Cardiac muscle cell (in vitro differentiated cells and primary cell): Measurements from ENCODE around the gene DOK5. TPM values are rescaled to one million over a fixed set of nuclear protein-coding genes. Genes with fewer than 3 reads are reported as not detected.

Source experiments
- DNase-seq, 2 donors: peaks; one replicate each; pipeline versions ENCODE4 v3.0.0 to v3.0.0-alpha.2; 2010 to 2017; ENCODE audit warnings: low read depth in 1 of 2, low spot score in 1 of 2
- H3K27ac ChIP-seq: fragments of 200-600 bp; sonication (generic); 2 replicates; pipeline ENCODE4 v1.5.1; 2016
- H3K27me3 ChIP-seq: fragments of 200-600 bp; sonication (generic); 2 replicates; pipeline ENCODE4 v1.6.0; 2016; ENCODE audit warnings: control low read depth
- H3K36me3 ChIP-seq: fragments of 200-600 bp; sonication (generic); 2 replicates; pipeline ENCODE4 v1.5.1; 2016; ENCODE audit warnings: control low read depth
- H3K4me1 ChIP-seq: fragments of 200-600 bp; sonication (generic); 2 replicates; pipeline ENCODE4 v1.8.1; 2017; ENCODE audit warnings: low read depth, mild to moderate bottlenecking, mixed run types
- H3K4me3 ChIP-seq: fragments of 200-600 bp; sonication (generic); 2 replicates; pipeline ENCODE4 v1.5.1; 2016; ENCODE audit warnings: mild to moderate bottlenecking
- H3K9me3 ChIP-seq: fragments of 200-600 bp; sonication (generic); 2 replicates; pipeline ENCODE4 v1.5.1; 2017; ENCODE audit warnings: low read depth, mild to moderate bottlenecking, control low read depth
- CTCF ChIP-seq: IDR thresholded peaks from 2 replicates; pipeline ENCODE4 v1.5.1; 2012; ENCODE audit warnings: low read depth, mild to moderate bottlenecking, low read length
- polyA plus RNA-seq: library from polyadenylated mRNA; unstranded; fragments of >200 nt; fragmentation: Nextera tagmentation; extraction: Ambion mirVana; gene quantifications from 2 replicates; pipeline ENCODE4 v1.2.1, GENCODE V29; 2016
- total RNA-seq: library from RNA; depleted of rRNA; stranded (reverse); fragments of >200 nt; gene quantifications from 2 replicates; pipeline ENCODE4 v1.2.3, GENCODE V29; 2016

Gene DOK5
- total and polyA plus RNA-seq, 2 experiments from 2014 or later, result 1.4 to 1.6 TPM

GRCh38 chr20:54654450-54654849, 179.1 kb downstream of the DOK5 start:
- Histone ChIP-seq H3K27me3 (no peaks in the 10 kb centered on the region), H3K27ac (no peak overlapping the region), H3K9me3 (no peaks in the 10 kb centered on the region), H3K4me1 (peaks cover 7% of the 10 kb centered on the region), H3K36me3 (no peaks in the 10 kb centered on the region), H3K4me3 (no peak overlapping the region)
- TF ChIP-seq CTCF, result no peak
- DNase-seq, result peak in 1 of 2 donors; percentile 34

DNA sequence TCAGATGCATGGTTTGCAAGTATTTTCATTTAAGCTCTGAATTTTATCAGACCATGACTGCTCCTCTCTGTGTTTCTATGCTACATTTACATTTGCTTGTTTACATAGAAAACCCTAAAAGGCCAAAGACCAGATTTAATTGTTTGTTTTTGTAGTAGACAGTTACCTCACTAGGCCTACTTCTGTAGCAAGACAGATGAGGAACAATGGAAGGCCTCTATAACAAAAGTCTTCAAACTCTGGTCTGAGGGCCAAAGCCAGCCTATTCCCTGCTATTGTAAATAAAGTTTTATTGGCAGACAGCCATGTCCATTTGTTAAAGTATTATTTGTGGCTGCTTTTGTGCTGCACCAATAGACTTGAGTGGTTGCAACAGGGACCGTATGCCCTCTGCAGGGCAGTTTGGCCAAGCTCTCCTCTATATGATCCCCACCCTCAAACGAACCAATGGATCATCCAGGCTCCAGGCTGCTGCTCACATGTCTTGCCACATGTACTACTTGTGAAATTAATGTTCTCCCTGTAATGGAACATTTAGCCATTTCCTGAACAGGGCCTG, 182.0 kb downstream of the DOK5 start:
- Histone ChIP-seq H3K27ac (no peak overlapping the region), H3K36me3 (no peaks in the 10 kb centered on the region), H3K4me3 (no peak overlapping the region), H3K9me3 (no peaks in the 10 kb centered on the region), H3K27me3 (no peaks in the 10 kb centered on the region), H3K4me1 (peaks cover 11% of the 10 kb centered on the region)
- TF ChIP-seq CTCF, result no peak
- peak in 1 of 2 donors; percentile 23 for DNase-seq

DNA sequence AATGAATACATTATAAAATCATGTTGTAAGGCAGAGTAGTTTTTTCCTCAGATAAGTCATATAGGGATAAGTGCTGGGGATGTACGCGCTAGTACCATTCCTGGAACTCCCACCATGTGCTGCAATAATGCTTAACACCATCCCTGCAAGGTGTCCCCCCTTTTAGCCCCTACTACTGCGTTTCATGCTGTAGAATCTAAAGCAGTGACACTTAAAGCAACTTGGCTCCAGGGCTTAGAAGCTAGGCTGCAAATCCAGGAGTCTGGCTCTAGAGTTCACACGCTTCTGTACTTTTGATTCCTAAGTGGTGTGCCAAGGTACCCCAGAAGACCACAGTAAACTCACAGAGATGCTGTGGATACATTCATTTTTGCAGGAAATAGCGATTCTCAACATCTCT, 183.1 kb downstream of the DOK5 start:
- no peaks in the 10 kb centered on the region for H3K9me3 ChIP-seq
- no peak for TF ChIP-seq CTCF

DNA sequence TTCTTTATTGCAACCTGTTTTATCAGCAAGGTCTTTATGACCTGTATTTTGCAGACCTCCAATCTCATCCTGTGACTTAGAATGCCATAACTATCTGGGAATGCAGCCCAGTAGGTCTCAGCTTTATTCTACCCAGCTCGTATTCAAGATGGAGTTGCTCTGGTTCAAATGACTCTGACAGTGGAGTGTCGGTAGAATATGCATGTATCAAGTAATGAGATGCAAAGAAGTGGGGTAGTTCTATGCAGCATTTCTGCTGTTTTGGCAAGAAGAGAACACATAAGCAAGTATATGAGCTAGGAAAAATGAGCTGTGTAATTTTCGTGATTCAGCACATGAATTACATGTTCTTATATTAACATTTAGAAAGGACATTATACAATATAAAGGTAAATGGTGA, 185.9 kb downstream of the DOK5 start:
- DNase-seq, result no peak
- Histone ChIP-seq H3K36me3 (no peaks in the 10 kb centered on the region), H3K4me3 (no peak overlapping the region), H3K4me1 (peaks cover 25% of the 10 kb centered on the region), H3K27me3 (no peaks in the 10 kb centered on the region), H3K9me3 (no peaks in the 10 kb centered on the region), H3K27ac (no peak overlapping the region)
- no peak for TF ChIP-seq CTCF

More for the DNA sequence above, 183.1 kb downstream of the DOK5 start:
- H3K27me3 ChIP-seq, result no peaks in the 10 kb centered on the region
- H3K4me1 ChIP-seq, result peaks cover 22% of the 10 kb centered on the region
- H3K27ac ChIP-seq, result no peak overlapping the region
- no peaks in the 10 kb centered on the region for H3K36me3 ChIP-seq
- H3K4me3 ChIP-seq, result no peak overlapping the region
- DNase-seq, result no peak

- no peaks in the 10 kb centered on the region for H3K36me3 ChIP-seq
- H3K27ac ChIP-seq, result no peak overlapping the region
- no peak for TF ChIP-seq CTCF
- peaks cover 25% of the 10 kb centered on the region for H3K4me1 ChIP-seq
- H3K27me3 ChIP-seq, result no peaks in the 10 kb centered on the region
- no peaks in the 10 kb centered on the region for H3K9me3 ChIP-seq
- no peak overlapping the region for H3K4me3 ChIP-seq
- no peak for DNase-seq
Observed at GRCh38 chr20:54661880-54662465, 186.6 kb downstream of the DOK5 start.
